Hepatocyte (in vitro differentiated cells): ENCODE results near the gene CCL4L2.
"Not testable (repeated sequence)": the region's sequence is repeated elsewhere in the genome, so short reads cannot be mapped to it uniquely, and the experiment has no call there.

ENCODE experiments used
- CTCF ChIP-seq: fragments of 200-600 bp; sonication (generic); IDR thresholded peaks from 2 replicates; pipeline ENCODE4 v1.5.1; 2016; ENCODE audit warnings: antibody characterized with exemption, mild to moderate bottlenecking; ENCODE audit not compliant: poor library complexity
- EZH2 ChIP-seq: fragments of 200-600 bp; sonication (generic); IDR thresholded peaks from 2 replicates; pipeline ENCODE4 v1.6.1; 2016; ENCODE audit warnings: antibody characterized with exemption, mild to moderate bottlenecking, borderline replicate concordance
- EZH2phosphoT487 ChIP-seq: fragments of 200-600 bp; sonication (generic); IDR thresholded peaks from one replicate; pipeline ENCODE4 v1.6.1; 2018; ENCODE audit warnings: antibody characterized with exemption, mild to moderate bottlenecking, low read depth, moderate library complexity; ENCODE audit not compliant: unreplicated experiment, severe bottlenecking

GRCh38 chr17:36168836-36169235 is 42.0 kb upstream of the CCL4L2 start:
- not testable (repeated sequence) for TF ChIP-seq CTCF, EZH2, EZH2phosphoT487
